Stimulated activated CD8-positive, alpha-beta memory T cell treated with anti-CD3 and anti-CD28 coated beads, Interleukin-12 subunit alpha, Interleukin-12 subunit beta, amount 100 ng/mL, for 24 hours (primary cell): ENCODE data around the gene NFYC.

Source experiments
- DNase-seq: peaks from one replicate; pipeline ENCODE4 v3.0.0-alpha.2; 2020; ENCODE audit errors: extremely low read depth

The NFYC gene

DNA sequence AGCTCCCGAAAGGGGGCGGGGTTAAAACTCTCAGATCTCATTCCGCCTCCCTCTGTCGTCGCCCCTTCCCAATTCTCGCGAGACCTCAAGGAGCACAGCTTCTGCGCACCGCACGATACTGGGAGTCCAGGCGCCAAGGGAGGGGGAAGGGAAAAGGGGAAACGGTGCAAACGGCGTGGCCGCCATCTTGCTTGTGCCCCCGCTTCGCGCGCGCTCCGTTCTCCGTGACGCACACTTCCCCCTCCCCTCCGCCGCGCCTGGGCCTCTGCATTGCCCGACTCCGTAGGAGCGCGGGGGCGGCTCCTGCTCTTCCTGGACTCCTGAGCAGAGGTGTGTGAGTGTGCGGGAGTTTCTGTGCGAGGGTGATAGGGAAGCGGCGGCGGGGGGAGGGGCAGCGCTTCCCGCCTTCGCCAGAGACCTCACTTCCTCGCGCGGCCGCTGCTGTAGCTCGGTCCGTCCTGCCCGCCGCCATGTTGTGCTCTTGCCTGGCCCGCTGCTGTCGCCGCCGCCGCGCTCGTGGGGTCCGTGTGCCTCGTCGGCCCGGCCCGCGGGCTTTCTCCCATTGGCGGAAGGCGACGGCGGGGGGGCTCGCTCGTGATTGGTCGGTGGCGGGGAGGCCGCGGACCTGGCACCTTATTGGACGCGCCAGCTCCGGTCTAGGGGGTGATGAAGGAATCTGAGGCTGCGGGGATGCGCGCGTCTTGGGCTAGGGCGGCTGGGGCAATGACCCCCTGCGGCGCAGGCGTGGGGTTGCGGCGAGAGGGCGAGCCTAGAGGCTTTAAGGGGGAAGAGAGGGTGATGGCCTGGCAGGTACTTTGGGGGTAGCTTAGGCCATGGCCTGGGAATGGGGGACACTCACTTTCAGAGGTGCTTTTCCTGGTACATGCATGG is at the start of gene NFYC:
Gene NFYC (plus strand): TSS at position 167 of the 891 bp plus-strand sequence. CDS start 47,140 bp downstream, outside the sequence.
- peak; percentile 87 for DNase-seq

DNA sequence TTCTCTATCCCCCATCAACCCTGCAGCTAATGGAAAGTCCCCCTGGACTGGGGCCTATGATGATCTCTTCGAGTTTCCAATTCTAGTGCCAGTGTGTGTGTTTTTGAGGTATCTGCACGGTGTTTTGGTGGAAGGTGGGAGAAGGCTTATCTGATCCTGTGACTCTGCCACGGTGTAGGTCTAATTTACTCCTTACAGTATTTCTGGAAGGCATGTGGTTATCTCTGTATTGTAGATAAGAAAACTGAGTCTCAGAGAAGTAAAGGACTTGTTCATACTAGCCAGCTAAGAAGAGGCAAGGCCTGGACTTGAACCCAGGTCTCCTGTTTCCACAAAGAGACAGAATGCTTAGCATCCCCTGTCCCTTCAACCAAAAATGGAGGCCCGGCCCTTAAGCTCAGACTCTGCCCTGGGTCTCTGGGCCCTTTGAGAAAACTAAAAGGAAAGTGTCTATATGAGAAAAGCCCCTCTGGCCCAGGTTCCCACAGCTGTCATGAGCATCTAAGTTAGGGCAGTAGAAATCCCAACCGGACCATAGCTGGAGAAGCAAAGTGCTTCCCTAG is 46.3 kb upstream of the NFYC start:
- DNase-seq: no peak

DNA sequence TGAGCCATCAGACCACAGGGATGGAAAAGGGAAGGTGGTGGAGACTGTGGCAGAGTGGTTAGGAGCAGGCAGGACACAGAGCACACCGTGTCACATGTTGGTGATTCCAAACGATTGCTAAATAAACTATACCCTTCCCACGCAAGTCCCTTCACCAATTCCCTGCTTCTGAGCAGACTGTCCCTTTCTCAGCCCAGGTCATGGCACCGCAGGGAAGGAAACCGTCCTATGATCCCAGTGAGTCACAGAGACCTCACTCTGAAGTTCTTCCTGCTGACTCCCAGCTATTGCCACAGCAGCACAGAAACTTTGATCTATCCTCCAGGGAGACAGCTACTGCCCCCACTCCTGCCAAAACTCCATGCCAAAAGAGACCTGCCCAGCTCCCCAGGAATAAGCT is 45.2 kb upstream of the NFYC start:
- no peak for DNase-seq

DNA sequence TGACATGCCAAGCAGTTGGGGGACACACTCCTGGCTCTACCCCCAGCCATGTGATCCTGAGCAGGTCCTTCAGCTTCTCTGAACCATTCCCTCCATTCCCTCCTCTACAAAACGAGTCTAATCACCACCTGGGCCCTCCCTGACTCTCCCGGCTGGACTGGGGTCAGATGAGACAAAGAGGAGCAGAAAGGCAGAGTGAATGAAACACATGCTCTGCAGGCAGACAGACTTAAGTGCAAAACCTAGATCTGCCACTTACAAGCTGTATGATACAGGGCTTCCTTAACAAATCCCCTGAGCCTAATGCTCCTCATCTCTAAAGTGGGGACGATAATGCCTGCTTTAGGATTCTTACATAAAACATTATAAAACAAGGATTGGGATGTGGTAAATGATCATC is 43.3 kb upstream of the NFYC start:
- no peak for DNase-seq

DNA sequence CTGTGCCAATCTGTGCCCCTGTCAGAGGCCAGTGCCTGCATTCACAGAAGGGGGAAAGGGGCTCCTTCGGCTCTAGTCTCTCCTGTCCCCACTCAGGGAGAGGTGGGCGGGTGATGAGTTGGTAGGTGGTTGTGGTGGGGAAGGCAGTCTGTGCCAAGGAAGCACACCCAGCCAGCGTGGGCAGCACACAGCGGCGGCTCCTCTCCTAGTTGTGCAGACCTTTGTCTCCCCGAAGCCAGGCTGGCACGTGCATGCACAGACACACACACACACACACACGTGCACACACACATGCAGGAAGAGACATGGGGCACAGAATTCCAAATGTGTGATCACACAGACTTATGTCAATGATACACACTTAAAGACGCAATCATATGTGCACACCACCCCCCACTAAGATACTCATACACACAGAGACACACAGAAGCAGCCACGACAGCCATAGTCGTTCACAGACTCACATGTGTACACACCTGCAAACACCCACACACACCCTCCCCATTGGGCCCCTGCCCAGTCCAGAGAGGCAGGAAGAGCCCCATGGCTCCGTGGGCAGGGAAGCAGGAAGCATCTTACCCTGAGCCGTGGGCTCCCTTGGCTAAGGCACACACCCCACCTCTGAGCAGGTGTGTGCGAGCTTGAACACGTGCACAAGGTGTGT is 42.4 kb upstream of the NFYC start:
- no peak for DNase-seq

DNA sequence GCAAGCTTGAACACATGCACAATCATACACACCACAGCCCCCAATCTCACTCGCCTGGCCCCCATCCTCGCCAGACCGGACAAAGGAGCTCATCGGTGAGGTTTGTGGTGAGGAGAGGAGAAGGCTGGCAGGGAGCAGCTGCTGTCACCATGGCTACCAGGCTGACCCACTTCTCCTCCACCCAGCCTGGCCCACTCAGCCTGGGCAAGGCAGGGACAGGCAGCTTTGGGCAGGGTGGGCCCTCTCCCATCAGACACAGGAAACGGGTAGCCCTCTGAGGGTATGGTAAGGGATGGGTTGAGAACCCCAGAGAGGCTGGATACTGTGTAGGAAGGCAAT is 41.9 kb upstream of the NFYC start:
- DNase-seq: no peak

DNA sequence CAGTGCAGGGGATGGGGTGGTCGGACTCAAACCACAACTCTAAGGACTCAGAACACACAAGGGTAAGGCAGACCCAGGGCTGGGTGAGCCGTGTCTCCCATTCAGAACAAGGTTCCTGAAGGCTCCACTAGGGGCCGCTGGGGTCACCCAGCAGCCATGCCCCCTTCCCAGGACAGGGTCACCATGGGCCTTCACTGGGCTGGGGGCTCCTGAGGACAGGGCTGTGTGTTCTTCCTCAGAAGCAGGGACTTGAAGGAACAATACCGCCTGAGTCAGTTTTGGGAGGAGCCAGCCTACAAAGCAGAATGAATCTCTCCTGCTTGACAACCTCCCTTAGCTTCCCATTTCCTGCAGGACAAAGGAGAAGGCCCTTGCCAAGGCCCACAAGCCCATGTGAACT is 41.4 kb upstream of the NFYC start:
- DNase-seq: no peak

DNA sequence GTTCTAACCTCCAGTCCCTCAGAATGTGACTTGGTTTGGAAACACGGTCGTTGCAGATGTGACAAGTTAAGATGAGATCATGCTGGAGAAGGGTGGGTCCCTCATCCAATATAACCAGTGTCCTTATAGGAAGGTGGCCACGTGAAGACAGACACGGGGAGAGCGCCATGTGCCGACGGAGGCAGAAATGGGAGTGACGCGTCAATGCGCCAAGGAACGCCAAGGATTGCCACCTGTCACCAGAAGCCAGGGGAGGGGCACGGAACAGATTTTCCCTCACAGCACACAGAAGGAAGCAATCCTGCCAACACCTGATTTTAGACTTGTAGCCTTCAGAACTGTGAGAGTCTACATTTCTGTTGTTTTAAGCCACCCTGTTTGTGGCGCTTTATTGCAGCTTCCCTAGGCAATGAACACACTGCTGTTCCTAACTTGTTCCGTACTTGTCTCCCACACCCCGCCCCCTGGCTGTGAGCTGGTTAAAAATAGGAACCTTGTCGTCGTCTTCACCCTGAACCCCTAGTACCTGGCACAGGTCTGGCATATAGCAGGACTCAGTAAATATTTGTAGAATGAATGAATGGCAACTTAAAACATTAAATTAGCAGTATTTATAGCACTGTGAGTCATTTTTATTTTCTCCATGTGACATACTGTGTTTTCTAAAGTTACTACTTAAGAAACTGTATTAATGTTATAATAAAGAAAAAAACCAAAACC is 40.2 kb upstream of the NFYC start:
- DNase-seq: no peak

DNA sequence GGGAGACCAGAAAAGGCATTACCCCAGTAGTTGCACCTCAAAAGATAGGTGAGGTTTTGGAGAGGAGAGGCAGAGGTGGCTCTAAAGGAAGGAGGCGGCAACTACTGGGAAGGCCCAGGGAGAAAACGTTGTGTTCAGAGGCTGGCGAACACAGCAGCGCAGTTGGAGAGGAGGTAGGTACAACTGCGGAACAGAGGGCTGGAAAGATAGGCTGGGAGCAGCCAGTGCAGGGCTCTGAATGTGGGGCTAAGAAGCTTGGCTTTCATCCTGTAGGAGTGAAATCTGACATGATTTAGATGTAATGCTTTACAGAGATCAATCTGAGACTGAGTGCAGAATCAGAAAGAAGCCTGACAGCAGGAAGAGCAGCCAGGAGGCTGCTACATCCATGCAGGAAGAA is 39.0 kb upstream of the NFYC start:
- no peak for DNase-seq

DNA sequence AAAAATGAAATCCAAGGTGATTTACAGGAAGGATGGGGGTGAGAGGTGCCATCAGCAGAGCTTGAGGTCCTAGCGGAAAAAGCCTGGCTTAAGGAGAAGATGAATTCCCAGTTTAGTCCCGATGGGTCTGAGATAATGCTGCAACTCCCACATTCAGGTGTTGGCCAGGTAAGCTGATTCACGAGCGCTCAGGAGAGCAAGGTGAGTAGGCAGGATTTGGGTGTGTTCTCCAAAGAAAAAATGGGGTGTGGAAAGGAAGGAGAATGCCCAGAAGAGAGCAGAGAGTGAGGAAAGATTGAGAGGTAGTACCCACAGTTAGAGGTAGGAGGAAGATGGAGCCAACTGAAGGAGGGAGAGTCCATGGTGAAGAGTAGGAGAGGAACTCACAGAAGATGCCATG is 38.5 kb upstream of the NFYC start:
- no peak for DNase-seq

DNA sequence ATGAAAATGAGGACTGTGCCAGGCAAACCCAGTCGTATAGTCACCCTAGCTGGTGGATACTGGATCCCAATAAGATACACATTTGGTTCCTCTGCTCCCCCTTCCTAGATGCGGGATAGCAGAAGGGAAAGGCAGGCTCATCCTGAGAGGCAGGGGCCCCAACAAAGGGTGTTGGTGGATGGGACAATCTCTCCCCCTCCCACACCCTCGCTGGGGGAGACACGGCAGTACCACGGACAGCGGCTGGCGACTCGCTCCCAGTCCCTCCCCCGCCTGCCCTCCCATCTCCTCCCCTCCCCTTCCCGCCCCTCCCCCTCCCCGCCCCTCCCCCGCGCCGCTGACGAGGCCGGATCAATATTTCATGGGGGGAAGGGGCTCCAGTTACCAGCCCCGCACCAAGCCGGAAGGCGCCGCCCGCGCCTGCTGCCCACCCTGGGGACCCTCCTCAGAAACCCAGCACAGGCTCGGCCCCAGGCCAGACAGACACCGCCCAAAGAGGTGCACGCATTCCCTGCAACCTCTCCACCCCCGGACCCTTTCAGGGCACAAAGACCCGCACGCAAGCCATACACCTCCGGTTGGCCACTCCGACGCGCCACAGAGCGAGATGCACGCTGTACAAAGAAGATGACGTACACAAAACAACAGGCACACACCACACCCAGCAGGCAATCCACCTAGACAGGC is 37.5 kb upstream of the NFYC start:
- DNase-seq: no peak

DNA sequence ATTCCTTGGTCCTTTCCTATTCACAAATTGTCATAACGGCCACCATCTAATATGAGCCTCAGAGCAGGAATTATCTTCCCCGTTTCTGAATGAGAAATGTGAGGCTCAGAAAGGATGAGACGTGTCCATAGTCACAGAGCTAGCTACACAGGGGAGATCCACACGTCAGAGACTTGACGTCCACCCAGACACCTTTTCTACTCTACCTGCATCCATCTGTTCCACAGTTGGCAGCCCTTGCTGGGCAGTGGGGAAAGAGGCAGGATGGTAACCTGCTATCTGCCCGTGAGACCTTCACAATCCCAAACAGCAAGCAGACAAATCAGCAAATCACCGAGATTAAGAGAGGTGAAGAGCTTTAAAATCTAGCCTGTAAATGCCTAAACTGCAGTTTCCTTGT is 34.5 kb upstream of the NFYC start:
- DNase-seq: no peak

DNA sequence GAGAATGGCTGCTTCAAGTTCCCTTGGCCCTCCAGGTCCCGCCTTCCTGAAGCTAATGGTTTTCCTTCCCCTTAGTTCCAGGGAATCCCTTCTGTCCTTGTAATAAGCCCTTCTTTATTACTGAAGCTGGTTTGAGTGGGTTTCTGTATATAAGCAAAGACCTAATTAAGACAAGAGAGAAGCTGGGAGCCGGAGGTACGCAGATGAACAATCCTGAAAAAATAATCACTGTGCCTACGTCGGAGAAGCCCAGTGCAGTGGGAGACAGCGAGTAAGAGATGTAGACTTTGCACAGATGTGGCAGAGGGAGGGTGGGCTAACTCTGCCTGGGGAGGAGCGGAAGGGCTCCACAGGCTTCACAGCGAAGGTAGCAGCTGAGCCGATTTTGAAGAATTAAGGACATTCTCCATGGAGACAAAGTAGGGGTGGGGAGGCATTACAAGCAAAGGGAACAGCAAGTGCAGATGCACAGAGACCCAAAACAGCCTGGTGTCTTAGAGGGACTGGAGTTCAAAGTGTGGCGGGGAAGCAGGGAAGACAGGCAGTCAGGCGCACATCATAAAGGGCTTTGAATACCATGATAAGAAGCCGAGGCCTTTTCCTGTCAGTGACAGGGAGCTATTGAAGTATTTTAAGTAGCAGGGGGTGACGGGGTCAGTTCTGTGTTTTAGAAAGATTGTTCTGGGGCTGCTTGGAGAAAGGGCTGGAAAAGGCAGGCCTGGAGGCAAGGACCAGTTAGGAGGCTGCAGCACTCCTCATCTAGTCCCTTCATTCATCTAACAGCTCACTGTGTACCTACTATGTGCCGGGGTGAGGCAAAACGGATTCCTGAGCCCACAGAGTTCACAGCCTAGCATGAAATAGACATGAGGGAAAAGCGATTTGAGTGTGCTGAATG is 32.5 kb upstream of the NFYC start:
- DNase-seq: no peak

DNA sequence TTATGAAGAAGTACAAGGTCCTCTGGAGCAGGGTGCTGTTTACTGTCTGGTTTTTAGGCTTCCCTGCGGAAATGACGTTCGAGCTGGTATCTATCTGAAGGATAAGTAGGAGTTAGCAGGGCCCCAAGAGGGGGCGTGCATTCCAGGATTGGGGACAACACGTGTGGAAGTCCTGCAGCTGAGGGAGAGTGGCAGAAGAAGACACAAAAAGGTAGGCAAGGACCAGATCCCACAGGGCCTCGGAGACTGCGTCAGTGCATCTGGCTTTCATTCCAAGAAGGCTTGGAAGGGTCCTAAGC is 31.9 kb upstream of the NFYC start:
- no peak for DNase-seq

DNA sequence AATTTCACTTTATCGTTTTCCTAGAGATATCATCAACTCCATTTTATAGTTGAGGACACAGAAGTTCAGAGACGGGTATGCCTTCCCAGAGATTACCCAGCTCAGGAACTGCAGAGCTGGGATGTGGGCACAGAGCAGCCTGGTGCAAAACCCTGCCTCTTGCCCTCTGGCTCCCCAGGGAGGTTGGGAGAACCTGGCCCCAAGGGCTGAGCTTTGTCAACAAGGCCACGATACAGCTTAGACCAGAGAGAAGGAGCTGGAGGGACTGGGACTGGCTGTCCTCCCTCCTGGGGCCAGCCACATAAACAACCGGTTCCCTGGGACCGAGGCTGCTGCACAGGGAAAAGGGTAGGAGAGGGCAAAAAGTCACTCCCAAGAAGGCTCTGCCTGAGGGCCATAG is 29.8 kb upstream of the NFYC start:
- no peak for DNase-seq

DNA sequence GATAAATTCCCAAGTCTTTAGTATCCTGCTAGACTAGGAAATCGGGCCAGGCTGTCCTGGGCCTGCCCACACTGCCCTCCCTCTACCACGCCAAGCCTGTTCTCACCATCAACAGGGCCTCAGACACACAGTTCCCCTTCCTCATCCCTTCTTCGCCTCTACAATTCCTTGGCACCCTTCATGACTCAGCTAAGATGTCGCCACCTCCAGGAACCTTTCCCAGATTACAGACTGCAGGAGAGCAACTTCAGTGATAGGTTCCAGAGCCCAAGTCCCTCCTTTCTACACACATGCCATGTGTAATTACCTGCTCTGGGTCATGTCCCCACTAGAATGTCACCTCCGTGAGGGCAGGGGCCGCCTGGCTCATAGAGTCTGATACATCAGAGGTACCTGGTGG is 29.4 kb upstream of the NFYC start:
- no peak for DNase-seq

DNA sequence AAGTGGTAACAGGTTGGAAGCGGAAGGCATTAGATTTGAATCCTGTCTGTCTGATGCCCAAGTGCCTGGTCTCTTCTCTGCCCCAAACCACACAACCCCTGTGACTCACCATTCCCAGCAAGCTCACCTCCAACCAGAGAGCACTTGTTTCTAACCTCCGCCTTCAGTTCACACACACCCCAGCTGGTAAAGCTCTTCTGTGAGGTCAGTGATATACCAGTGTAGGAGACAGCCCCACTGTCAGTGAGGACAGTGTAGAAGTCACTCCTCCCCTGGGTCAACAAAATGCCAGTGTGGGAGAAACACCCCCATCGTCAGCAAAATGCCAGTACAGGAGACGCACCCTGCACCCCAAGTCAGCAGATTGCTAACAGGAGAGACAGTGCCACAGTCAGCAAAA is 28.6 kb upstream of the NFYC start:
- no peak for DNase-seq

DNA sequence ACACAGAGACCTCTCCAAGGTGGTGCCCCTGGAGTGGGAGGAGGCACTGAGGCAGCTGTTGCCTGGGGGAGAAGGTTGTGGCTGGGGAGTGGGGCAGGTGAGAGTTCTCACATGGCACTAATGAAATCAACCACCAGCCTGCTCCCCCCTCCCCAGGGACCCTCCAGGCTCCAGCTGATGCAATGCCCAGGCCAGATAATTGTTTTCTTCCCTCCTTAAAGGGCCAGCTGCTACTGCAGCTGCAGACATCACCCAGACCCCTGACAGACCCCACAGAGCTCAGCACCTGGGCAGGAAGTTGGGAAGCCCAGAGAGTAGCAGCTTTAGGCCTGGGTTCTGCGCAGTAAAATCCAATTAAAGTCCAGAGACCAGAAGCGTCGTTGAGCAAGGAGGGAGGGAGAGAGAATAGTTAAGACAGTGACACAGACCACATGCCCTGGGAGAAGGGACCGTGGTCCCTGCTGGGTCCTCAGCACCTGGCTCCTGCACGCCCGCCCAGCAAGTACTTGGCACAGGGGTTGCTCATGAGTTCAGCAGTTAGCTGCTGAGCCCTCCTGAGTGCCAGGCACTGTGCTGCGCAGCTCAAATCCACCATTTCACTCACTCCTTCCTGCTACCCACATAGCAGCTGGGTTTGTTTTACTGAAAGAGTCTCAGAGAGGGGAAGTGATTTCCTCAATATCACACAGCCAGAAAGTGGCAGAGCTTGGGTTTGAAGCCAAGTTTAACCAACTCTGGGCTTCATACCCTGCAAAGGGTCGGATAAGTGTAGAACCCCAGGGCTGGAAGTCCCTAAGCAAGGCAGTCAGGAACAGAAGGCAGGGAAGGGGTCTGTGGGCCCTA is 28.0 kb upstream of the NFYC start:
- no peak for DNase-seq

DNA sequence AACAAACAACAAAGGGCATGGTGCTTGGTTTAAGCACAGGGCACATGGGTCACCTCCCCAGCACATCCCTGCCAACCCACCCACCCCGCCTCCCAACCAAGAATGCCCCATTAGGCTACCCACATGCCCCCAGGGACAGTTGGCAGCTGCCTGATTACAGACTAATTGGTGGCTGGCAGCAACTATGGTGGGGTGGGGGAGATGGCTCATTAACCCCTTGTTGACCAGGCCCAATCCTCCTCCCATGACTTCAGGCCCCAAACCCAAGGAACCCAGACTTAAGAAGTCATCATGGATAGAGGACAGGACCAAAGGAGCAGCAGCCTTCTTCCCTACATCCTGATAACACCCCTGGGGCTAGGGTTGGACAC is 27.4 kb upstream of the NFYC start:
- DNase-seq: no peak

DNA sequence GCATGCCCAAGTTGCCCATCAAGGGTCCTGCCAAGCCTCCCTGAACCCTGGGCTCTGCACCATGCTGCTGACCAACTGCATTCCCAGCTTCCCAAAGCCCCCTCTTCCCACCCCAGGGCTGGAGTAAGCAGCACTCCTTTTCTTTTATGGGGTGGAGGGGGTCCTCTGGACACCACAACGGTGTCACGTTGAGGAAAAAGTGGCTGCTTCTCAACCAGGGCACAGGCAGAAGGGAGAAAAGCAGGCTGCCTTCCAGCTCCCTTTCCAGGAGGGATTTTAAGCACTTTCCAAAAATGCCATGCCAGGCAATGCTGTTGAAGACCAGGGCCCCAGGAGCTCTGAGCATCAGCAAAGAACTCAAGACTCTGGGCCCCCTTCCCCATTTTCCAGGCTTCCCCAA is 26.7 kb upstream of the NFYC start:
- DNase-seq: no peak
